DOHH2 (cell line): Measurements from ENCODE around the gene RNASE3.

Experiments used
- CTCF ChIP-seq: fragments of 200-600 bp; sonication (generic); IDR thresholded peaks from one replicate; pipeline ENCODE4 v1.5.1; 2014; ENCODE audit warnings: antibody characterized with exemption, mild to moderate bottlenecking, low read depth, low read length; ENCODE audit not compliant: poor library complexity, severe bottlenecking
- EZH2phosphoT487 ChIP-seq: fragments of 200-600 bp; sonication (generic); IDR thresholded peaks from 2 replicates; pipeline ENCODE4 v1.6.1; 2017; ENCODE audit warnings: borderline replicate concordance, mild to moderate bottlenecking, antibody characterized with exemption, low read length, moderate library complexity, mixed read lengths

GRCh38 chr14:20853042-20853441 is 38.1 kb upstream of the RNASE3 start:
- no peak for TF ChIP-seq CTCF
- TF ChIP-seq EZH2phosphoT487, result no peak
